ENCODE measurements around the gene MLX.
"Not testable (repeated sequence)": the region's sequence is repeated elsewhere in the genome, so short reads cannot be mapped to it uniquely, and the experiment has no call there.

Gene MLX

GRCh38 chr17:42536372-42537155, 30.3 kb upstream of the MLX start:
- DNase-seq, result no peak

DNA sequence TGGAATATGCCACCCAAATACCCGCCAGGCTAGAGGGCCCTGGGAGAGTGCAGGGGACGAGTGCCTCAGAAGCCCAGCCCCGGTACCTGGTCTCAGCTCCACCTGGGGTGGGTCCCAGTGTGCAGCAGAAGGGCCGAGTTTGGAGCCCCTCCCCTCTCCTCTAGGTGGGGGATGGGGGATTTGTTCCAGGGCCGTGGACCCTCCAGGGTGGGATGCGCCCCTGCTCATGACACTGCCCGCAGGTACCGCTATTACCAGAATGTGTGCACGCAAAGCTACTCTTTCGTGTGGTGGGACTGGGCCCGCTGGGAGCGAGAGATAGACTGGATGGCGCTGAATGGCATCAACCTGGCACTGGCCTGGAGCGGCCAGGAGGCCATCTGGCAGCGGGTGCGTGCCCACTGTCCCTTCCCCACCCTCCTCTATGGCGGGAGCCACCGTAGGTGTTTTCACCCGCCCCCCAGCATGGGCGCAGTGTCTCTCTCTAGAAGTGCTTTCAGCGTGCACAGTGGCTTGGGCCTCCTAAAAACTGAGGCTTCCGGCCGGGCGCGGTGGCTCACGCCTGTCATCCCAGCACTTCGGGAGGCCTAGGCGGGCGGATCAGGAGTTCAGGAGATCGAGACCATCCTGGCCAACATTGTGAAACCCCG, 29.6 kb upstream of the MLX start:
- no peak for DNase-seq

GRCh38 chr17:42537826-42538451, 29.0 kb upstream of the MLX start:
- DNase-seq, result no peak

DNA sequence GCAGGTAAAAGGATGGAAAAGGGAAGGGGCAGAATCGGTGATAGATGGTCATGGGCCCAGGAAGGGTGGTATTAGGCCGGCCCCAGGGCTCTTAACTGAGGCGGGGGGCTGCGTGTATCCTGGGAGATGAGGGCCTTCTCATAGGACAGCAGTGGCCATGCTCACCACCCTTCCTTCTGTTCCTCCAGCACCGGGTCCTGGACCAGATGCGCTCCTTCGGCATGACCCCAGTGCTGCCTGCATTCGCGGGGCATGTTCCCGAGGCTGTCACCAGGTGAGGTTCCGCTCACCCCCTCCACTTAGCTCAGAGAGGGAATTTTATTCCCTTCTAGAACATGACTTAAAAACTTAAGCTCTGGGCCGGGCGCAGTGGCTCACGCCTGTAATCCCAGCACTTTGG, 28.4 kb upstream of the MLX start:
- DNase-seq, result no peak

DNA sequence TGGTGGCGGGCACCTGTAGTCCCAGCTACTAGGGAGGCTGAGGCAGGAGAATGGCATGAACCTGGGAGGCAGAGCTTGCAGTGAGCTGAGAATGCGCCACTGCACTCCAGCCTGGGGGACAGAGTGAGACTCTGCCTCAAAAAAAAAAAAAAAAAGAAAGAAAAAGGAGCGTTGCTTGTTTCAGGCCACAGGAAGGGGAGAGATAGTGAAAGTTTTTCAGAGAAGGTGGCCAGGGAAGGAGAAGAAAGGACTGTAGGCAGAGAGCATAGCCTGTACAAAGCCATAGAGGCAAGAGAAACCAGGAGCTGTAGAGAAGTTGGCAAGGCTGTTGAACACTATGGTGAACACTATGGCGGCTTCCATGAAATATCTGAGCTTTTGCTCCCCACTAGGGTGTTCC, 26.3 kb upstream of the MLX start:
- DNase-seq, result not testable (repeated sequence)

- no peak for DNase-seq
Measured at GRCh38 chr17:42541041-42541833, 25.7 kb upstream of the MLX start.

DNA sequence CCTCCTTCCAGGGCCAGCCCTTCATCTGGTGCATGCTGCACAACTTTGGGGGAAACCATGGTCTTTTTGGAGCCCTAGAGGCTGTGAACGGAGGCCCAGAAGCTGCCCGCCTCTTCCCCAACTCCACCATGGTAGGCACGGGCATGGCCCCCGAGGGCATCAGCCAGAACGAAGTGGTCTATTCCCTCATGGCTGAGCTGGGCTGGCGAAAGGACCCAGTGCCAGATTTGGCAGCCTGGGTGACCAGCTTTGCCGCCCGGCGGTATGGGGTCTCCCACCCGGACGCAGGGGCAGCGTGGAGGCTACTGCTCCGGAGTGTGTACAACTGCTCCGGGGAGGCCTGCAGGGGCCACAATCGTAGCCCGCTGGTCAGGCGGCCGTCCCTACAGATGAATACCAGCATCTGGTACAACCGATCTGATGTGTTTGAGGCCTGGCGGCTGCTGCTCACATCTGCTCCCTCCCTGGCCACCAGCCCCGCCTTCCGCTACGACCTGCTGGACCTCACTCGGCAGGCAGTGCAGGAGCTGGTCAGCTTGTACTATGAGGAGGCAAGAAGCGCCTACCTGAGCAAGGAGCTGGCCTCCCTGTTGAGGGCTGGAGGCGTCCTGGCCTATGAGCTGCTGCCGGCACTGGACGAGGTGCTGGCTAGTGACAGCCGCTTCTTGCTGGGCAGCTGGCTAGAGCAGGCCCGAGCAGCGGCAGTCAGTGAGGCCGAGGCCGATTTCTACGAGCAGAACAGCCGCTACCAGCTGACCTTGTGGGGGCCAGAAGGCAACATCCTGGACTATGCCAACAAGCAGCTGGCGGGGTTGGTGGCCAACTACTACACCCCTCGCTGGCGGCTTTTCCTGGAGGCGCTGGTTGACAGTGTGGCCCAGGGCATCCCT, 23.5 kb upstream of the MLX start:
- no peak for DNase-seq

GRCh38 chr17:42544874-42545283, 22.0 kb upstream of the MLX start:
- no peak for DNase-seq

- DNase-seq, result not testable (repeated sequence)
Measured at GRCh38 chr17:42545755-42546505, 21.0 kb upstream of the MLX start.

DNA sequence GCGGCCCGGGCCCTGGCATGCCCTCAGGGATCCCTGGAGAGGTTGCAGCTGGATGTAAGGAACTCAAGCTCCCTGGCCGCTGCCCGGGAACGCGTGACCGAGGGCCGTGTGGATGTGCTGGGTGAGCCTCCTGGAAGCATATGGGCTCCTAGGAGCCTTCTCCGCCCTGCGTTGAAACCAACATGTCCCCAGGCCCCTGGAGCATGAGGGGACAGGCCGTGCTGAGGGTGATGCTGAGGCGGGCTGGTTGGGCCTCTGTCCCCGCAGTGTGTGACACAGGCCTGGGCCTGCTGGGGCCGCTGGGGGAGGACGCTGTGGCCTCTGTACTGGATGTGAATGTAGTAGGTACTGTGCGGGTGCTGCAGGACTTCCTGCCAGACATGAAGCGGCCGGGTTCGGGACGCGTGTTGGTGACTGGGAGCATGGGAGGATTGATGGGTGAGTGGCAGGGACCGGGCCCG, 19.9 kb upstream of the MLX start:
- DNase-seq, result no peak

GRCh38 chr17:42547698-42548069, 19.2 kb upstream of the MLX start:
- DNase-seq, result no peak

- no peak for DNase-seq
Measured at GRCh38 chr17:42548070-42548837, 18.6 kb upstream of the MLX start.

GRCh38 chr17:42548993-42549755, 17.7 kb upstream of the MLX start:
- DNase-seq, result no peak

GRCh38 chr17:42552736-42553135, 14.2 kb upstream of the MLX start, which contains the start of gene HSD17B1:
HSD17B1 (plus strand) TSS chr17:42552923; CDS start chr17:42552934, 11 bp downstream.
- DNase-seq, result not testable (repeated sequence)

- no peak for DNase-seq
Measured at GRCh38 chr17:42553161-42553818, 13.6 kb upstream of the MLX start.

GRCh38 chr17:42553866-42554249, 13.0 kb upstream of the MLX start:
- no peak for DNase-seq

- no peak for DNase-seq
Measured at GRCh38 chr17:42554250-42555121, 12.4 kb upstream of the MLX start.

GRCh38 chr17:42555122-42555622, 11.7 kb upstream of the MLX start:
- no peak for DNase-seq
